ENCODE measurements around the gene ANKRD39.

- TF ChIP-seq POLR2A (IDR thresholded peaks at IDR 0.05): no peak
- TF ChIP-seq, protein P1, sequence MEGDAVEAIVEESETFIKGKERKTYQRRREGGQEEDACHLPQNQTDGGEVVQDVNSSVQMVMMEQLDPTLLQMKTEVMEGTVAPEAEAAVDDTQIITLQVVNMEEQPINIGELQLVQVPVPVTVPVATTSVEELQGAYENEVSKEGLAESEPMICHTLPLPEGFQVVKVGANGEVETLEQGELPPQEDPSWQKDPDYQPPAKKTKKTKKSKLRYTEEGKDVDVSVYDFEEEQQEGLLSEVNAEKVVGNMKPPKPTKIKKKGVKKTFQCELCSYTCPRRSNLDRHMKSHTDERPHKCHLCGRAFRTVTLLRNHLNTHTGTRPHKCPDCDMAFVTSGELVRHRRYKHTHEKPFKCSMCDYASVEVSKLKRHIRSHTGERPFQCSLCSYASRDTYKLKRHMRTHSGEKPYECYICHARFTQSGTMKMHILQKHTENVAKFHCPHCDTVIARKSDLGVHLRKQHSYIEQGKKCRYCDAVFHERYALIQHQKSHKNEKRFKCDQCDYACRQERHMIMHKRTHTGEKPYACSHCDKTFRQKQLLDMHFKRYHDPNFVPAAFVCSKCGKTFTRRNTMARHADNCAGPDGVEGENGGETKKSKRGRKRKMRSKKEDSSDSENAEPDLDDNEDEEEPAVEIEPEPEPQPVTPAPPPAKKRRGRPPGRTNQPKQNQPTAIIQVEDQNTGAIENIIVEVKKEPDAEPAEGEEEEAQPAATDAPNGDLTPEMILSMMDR (IDR thresholded peaks at IDR 0.05): no peak
Observed at GRCh38 chr2:96828874-96829273, 28.9 kb downstream of the ANKRD39 start.

Measured in testis (tissue), 2 donors.